Glomerular endothelial cell (primary cell): ENCODE results near the gene SCAND1. TPM values are rescaled to one million over a fixed set of nuclear protein-coding genes. Genes with fewer than 3 reads are reported as not detected.
A peak's percentile ranks its signal among the peaks of the same experiment; 100 is the strongest.
"Not testable (repeated sequence)": the region's sequence is repeated elsewhere in the genome, so short reads cannot be mapped to it uniquely, and the experiment has no call there.

Experiments
- DNase-seq: peaks from one replicate; pipeline ENCODE4 v3.0.0-alpha.2; 2011; ENCODE audit warnings: low read depth, low spot score; ENCODE audit errors: extremely low read depth
- total RNA-seq: library from RNA; depleted of rRNA; stranded (reverse); fragments of >200 nt; gene quantifications from 2 replicates; pipeline ENCODE4 v1.2.3, GENCODE V29; 2015

The SCAND1 gene
- total RNA-seq: 97.0 and 113 TPM in 2 replicates

DNA sequence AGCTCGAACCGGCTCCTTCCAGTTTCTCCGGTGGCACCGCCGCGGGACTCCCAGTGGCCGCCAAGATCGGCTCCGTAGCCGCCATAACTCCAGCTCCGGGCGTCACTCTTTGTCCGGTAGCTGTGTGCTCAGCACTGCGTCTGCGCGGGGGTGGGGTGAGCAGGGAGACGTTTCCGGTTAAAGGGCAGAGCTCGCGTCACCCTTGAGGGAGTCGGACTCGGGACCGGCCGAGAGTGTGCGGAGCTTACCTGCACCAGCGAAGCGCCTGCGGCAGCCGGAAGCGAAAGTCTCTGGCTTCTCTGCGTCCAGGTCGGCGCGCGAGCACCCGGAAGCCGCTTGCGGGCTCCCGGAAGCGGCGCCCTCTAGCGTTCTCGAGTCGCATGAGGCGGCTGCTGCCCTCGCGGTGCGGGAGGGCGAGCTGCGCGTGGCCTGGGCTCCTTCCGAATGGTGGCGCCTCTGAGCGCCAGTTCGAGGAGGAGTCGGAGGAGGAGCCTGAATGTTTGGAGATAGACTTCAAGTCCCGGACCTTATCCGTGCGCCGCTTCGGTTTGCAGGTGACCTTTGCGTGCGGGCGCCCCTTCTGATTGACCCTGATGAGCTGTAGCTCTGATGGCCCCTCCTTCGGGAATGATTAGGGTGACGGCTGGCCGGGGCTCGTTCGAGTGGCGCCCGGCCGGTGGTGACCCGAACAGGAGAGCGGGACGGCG lies at the start of gene SCAND1:
Gene SCAND1, minus strand, starts transcription at position 303 of the 707 bp plus-strand sequence. Its CDS starts 218 bp downstream, at position 85.
- DNase-seq: peak; percentile 44

DNA sequence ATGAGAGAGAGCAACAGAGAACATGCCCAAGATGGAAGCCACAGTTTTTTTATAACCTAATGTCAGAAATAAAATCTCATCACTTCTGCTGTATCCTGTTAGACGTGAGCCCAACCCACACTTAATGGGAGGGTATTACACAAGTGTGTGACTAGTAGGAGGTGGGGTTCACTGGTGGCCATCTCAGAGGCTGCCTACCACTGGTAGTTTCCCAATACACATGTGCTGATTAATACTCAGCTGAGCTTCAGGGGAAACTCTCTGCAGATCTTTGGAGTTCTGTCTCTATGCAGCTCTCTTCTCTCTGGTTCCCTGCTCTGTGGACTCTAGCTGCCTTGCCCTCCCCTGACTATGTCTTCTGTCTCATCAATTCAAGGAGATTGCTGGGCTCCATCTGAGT lies 49.7 kb upstream of the SCAND1 start:
- no peak for DNase-seq

DNA sequence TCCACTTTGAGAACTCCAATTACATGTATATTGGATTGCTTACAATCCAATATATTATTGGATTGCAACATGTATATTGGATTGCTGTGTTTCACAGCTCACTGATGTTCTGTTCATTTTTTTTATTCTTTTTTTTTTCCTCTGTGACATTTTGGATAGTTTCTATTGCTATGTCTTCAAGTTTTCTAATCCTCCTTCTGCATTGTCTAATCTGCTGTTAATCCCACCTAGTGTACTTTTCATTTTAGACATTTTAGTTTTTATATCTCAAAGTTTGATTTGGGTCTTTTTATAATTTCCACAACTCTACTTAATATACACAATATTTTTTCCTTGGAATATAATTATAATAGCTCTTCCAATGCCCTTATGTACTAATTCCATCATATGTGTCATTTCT lies 48.6 kb upstream of the SCAND1 start:
- DNase-seq: no peak

DNA sequence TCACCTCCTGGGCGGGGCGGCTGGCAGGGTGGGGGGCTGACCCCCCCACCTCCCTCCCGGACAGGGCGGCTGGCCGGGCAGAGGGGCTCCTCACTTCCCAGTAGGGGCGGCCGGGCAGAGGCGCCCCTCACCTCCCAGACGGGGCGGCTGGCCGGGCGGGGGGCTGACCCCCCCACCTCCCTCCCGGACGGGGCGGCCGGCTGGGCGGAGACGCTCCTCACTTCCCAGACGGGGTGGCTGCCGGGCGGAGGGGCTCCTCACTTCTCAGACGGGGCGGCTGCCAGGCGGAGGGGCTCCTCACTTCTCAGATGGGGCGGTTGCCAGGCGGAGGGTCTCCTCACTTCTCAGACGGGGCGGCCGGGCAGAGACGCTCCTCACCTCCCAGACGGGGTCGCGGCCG lies 47.0 kb upstream of the SCAND1 start:
- not testable (repeated sequence) for DNase-seq

DNA sequence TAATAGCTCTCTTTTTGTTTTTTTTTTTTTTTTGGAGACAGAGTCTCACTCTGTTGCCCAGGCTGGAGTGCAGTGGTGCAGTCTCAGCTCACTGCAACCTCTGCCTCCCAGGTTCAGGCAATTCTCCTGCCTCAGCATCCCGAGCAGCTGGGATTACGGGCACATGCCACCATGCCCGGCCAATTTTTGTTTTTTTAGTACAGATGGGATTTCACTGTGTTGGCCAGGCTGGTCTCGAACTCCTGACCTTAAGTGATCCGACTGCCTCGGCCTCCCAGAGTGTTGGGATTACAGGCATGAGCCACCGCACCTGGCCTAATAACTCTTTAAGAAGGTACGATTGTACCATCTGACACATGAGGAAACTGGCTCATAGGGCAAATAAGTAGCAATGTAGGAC lies 42.2 kb upstream of the SCAND1 start:
- DNase-seq: not testable (repeated sequence)

DNA sequence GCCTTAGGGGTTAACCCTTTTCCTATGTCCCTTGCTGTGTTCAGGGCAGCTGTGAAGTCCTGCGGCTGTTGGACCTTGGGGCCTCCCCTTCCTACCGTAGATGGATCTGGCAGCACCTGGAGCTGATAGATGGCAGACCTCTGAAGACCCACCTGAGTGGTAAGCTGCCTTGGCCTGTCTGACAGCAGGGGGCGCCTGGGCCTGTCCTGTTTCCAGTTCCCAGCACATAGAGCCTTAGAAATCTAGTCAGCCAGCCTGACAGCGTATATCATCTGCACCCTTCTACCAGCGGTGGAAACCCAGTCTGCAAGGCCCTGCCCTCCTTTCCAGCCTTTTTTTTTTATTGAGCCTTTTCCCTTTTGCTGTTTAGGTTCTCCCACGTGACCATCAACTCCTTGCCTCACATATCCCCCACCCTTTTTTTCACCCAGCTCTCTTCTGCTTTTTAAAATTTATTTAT lies 40.7 kb upstream of the SCAND1 start:
- peak; percentile 48 for DNase-seq

DNA sequence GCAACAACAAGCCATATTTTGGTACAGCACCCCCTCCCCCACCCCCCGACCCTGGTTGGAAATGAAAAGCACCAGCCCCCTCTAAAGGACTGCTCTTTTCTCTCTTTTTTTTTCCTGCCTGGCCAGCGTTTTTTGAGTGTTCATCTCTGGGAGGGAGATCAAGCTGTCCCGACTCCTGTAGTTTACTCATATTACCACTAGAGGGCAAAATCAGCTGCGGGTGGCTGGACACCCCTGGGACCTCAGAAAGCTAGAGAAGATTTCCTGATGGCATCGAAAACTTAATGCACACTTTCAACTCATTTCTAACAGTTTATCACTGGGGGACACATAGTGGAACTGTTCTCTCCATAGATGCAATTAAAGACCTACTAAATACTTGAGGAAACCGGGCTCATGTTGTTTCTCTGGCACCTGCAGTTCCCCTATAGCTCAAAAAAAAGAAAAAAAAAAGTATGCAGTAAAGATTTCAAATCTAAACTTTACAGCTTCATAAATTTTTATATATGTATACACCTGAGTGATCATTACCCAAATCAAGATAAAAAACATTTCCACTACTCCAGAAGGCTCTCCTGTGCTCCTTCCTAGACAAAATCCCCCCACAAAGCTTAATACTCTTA lies 38.5 kb upstream of the SCAND1 start:
- no peak for DNase-seq

DNA sequence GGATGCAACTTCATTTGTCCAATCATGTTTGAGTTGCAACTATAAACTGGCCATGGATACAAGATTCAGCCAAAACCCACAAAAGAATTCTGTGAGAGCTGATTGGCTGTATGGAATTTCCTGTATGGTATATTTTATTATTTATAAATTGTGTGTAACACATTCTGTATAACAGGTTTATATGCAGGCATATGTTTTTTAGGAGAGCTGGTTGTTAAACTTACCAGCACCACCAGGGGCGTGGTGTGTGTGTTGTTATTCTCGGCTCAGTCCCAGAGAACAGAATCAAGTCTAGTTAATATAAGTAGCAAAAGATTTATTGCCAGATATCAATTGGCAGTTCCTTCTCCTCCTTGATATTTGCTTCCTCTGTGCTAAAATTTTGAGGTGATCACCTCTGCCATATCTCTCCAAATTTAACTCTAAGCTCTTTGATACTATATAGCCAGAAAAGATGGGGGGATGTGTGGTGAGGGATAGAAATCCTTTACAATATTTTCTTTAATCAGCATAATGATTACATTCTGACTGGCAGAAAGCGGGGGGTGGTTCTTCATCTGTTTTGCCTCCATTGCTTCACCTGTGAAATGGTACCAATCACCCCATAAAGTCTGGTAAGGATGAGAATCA lies 37.0 kb upstream of the SCAND1 start:
- no peak for DNase-seq

DNA sequence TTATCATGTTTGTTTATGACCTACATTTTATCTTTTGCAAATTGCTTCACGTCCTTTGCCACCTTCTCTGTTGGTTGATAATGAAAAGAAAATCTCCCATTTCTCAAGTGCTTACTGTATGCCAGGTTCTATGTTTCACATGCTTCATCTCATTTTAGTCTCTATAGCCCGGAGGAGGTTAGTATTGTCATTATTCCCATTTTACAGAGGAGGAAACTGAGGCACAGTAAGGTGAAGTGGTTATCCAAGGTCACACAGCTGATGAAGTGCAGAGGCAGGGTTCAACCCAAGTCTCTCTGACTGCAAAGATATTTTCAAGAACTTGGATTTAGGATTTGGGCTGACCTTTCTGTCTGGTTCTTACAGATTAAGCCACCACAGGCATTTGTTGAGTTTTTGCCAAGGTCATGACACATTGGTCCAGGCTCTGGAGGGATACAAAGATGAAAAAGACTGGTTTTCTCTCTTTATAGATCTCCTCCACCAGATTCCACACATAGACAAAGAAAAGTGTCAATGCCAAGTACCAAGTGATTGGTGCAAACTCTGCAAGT lies 34.7 kb upstream of the SCAND1 start:
- DNase-seq: no peak

DNA sequence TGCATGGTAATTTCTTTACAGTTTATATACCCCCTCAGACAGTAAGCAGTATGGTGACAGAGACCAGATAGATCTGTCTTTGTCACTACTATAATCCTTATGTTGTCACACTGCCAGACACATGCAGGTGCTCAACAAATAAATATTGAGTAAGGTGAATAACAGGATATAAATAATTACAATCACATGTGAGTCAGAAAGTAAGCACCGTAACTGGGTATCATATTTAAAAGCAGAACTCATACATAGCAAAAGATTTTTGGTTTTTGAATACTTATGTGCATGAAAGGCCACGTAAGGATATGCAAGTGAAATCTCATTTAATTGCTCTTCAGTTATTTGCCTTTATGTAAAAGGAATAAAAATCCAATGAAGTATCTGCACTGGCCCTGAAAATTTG lies 31.5 kb upstream of the SCAND1 start:
- no peak for DNase-seq

DNA sequence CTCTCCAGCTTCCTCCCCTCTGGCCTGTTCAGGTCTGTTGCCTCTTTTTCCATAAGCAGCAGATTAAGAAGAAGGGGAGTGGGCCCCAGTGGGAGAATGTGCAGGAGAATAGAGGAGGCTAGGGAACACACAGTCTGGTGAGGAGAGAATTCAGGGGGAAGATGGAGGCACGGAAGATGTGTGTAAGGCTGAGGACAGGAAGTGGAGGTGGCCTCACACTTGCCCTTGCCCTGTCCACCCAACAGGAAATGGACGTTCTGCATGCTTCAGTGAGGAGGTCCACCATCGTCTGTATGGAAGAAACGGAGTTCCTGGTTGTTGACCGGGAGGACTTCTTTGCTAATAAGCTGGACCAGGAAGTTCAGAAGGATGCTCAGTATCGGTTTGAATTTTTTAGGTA lies 30.1 kb upstream of the SCAND1 start:
- no peak for DNase-seq

DNA sequence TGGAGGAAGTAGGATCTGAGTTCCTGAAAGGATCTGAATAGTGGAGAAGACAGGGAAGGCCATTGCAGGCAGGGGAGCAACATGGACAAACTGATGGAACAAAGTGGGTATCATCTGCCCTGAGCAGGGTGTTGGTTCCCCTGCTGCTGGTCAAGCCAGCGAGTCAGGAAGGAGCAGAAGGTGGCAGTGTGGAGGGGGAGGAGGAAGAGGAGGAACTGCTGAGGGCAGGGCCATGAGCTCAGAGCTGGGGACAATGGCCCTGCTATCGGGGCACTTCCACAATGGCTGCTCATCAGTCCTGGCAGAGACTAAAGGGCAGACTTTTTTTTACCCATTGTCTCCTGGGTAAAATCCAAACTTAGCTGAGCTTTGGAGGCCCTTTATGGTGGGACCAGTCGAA lies 27.7 kb upstream of the SCAND1 start:
- DNase-seq: no peak

DNA sequence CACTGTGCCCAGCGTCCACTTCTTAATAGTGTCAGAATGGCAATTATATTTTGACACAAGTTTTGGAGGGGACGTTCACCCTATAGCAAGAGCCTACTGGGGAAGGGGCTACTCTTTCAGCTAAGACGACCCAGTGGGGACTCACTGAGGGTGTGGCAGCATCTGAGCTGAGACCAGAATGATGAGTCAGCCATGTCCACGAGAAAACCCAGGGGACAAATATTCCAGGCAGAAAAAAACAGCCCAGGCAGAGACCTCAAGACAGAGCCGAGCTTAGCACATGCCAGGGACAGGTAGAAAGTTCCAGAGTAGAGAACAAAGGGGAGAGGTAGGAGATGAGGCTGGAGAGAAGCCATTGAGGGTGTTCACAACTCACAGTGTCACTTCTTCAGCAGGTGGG lies 25.2 kb upstream of the SCAND1 start:
- no peak for DNase-seq

DNA sequence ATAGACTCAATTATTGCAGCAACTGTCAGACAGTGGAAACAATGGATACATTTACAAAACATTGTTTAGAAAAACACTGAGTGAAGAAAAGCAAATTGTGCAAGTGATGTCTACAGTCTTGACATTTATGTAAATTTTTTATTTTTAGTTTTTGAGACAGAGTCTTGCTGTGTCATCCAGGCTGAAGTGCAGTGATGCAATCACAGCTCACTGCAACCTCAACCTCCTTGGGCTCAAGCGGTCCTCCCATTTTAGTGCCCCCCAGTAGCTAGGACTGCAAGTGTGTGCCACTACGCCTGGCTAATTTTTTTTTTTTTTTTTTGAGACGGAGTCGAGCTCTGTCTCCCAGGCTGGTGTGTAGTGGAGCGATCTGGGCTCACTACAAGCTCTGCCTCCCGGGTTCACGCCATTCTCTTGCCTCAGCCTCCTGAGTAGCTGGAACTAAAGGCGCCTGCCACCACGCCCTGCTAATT lies 23.8 kb upstream of the SCAND1 start:
- no peak for DNase-seq

DNA sequence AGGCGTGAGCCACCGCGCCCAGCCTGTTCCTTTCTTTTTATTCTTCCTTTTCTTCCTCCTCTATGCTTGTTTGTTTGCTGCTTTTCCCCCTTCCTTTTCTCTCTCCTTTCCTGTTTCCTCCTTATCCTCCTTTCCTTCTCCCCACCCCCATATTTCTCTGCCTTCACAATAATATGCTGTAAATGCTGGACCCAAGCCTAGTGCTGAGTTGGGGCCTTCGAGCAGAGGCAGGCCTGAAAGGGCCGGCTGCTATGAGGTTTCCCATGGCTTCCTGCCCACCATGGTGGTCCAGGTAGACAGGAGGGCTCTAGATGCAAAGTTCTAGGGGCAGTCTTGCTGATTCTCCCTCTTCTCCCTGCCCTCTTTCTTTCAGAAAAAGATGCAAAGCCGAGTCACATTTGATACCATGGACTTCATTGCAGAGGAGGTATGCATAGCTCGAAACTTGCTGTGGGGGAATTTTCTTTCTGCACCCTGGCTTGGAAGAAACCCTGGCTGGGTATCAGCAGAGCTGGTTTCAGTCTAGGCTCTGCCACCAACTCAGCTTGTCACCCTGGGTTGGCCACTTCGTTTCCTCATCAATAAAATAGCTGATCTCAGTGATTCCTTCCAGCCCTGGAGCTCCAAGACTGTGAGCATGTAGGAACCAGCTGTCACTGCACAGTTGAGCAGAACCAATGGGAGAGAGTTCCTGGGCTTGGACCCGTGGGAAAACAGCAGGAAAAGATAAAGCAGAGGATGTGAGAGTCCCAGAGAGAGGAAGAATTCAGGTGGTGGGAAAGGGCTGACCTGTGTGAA lies 21.5 kb upstream of the SCAND1 start:
- no peak for DNase-seq

DNA sequence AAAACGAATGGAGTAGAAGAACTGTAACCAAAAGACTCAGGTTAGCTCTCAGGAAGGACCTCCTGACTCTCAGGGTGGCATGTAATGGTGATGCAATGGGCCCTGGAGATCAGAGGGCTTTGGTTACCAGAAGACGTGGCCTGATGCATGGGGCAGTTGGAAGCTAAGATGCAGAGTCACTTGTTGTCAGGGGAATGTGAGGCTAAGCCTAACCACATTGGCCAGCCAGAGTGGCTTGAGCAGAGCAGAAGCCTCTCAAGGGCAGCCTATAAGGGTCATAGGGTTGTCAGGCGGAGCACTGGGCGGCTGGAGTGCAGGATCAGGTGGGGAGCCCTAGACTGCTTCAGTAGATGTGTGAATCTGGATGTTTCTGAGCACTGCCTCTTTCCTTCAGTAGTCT lies 20.0 kb upstream of the SCAND1 start:
- no peak for DNase-seq

DNA sequence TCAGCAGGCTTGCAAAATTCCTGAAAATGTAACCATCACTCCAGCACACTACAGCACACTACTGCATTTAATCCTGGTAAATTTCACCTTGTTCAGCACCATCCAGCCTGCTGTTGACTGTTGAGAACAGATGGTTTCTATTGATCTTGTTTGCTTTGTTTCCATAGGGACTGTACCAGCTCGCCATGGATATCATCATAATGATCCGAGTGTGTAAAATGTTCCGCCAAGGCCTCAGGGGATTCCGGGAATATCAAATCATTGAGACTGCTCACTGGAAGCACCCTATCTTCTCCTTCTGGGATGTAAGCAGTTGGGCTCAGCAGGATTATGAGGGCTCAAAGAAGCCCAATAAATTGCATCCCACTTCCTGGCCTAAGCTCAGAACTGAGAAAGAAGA lies 18.2 kb upstream of the SCAND1 start:
- no peak for DNase-seq

DNA sequence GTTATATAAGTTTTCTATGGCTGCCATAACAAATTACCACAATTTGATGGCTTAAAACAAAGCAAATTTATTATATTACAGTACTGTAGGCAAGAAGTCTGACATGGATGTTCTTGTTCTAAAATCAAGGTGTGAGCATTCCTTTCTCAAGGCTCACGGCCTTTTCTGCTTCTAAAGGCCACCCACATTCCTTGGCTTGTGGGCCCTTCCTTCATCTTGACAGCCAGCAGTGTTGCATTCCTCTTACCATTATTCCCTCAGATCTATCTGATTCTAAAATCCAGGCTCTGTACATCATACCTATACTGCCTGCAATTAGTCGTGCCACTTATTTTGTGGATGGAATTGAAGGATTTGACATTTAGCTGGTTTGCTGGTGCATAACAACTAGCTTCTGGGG lies 17.7 kb upstream of the SCAND1 start:
- DNase-seq: no peak

DNA sequence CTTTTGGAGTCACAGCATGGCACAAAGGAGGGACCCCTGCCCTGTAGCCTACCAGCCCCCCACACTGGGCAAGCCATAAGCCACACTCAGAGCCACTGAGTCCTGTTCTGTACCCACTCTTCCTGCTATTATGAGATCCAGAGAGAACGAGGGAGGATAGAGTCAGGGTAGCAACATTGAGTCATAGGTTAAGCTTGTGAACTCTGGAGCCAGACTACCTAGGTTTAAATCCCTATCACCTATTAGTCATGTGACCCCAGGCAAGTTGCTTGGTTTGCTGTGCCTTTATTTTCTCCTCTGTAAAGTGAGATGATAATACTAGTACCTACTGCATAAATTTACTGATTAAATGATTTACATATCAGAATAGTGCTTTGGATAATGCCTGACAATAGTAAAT lies 14.6 kb upstream of the SCAND1 start:
- DNase-seq: no peak

DNA sequence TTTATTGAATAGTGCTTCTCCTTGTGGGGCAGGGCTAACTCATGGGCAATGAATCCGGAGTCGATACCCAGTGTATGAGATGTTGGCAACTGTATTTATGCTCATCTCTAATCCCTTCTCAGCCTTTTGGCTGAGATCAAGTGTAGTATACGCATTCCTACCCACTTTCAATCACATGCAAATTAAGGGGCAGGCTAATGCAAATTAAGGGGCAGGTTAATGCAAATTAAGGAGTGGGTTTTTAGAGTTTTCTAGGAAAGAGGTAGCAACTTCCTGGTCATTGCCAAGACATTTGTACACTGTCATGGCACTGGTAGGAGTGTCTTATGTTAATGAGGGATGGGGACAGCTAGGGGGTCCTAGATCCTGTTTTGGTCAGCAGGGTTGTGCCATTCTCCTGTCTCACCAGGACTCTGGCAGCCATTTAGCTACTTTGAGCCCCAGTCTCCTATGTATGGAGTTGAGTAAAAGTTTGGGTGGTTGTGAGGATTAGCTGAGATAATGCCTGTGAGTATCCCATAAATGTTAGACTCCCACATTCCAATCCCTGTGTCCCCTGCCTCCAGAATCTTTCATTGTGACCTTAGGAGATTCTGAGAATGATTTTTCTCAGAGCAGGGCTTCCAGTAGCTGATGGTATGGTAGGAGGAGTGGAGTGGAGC lies 13.8 kb upstream of the SCAND1 start, which contains the start of gene CNBD2:
Gene CNBD2, plus strand, starts transcription at position 612 of the 662 bp plus-strand sequence. CDS start 173 bp downstream, outside the sequence.
- no peak for DNase-seq
